NCI-H1930 (cell line): ENCODE data around the gene THSD1.
A peak's percentile ranks its signal among the peaks of the same experiment; 100 is the strongest.

Experiments
- DNase-seq, 2 experiments: peaks; one replicate each; lab custom pipeline; 2025; lab: John Stamatoyannopoulos, UW

The THSD1 gene, protein sequence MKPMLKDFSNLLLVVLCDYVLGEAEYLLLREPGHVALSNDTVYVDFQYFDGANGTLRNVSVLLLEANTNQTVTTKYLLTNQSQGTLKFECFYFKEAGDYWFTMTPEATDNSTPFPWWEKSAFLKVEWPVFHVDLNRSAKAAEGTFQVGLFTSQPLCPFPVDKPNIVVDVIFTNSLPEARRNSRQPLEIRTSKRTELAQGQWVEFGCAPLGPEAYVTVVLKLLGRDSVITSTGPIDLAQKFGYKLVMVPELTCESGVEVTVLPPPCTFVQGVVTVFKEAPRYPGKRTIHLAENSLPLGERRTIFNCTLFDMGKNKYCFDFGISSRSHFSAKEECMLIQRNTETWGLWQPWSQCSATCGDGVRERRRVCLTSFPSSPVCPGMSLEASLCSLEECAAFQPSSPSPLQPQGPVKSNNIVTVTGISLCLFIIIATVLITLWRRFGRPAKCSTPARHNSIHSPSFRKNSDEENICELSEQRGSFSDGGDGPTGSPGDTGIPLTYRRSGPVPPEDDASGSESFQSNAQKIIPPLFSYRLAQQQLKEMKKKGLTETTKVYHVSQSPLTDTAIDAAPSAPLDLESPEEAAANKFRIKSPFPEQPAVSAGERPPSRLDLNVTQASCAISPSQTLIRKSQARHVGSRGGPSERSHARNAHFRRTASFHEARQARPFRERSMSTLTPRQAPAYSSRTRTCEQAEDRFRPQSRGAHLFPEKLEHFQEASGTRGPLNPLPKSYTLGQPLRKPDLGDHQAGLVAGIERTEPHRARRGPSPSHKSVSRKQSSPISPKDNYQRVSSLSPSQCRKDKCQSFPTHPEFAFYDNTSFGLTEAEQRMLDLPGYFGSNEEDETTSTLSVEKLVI

GRCh38 chr13:52405767-52406494 lies at the start of gene THSD1:
Gene THSD1 (minus strand): TSS chr13:52406172. CDS start chr13:52402600, 3,572 bp downstream.
- DNase-seq: peak; percentile 20 to 26

GRCh38 chr13:52455677-52456041 lies 49.7 kb upstream of the THSD1 start:
- DNase-seq: peak; percentile 82 to 88

DNA sequence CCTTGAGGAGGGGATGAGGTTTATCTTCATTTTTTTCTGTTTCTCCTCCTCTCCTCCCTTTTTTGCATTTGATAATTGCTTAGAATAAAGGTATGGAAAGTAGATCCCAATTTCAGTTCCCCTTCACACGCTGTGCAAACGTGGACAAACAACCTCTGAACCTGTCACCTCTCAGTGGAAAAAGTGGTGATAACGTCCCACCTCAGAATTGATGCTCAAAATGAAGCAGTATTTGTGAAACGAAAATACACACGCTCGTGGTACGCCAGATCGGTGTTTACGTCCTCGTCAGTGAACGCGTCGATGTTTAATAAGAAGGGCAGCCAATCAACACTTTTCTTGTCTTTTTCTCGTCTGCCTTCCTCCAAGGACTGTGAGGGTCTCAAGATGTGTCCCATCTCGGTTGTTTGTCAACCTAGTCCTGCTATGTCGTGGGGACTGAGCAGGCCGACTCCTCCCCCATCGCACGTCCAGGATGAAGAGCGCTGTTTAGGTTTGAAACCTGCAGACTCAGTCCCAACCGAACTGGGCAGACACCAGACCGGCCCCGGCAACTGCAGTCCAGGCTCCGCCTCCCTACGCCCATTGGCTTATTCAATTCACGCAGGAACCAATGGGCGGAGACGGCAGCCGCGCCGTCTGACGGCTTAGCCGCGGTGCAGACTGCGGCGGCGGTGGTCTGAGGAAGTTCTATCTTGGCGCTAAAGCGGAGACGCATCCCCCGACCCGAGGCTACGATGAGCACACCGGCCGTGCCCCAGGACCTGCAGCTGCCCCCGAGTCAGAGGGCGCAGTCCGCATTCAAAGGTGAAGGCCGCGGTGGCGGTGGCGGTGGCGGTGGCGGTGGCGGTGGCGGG lies 49.1 kb upstream of the THSD1 start, which contains the start of gene CKAP2:
Gene CKAP2, plus strand, starts transcription at position 659 of the 857 bp plus-strand sequence. Its CDS starts 79 bp downstream, at position 738.
- peak; percentile 95 to 96 for DNase-seq

- no peak for DNase-seq
Observed at GRCh38 chr13:52454459-52454819, 48.5 kb upstream of the THSD1 start.

GRCh38 chr13:52452470-52452869 lies 46.5 kb upstream of the THSD1 start:
- DNase-seq: no peak

DNA sequence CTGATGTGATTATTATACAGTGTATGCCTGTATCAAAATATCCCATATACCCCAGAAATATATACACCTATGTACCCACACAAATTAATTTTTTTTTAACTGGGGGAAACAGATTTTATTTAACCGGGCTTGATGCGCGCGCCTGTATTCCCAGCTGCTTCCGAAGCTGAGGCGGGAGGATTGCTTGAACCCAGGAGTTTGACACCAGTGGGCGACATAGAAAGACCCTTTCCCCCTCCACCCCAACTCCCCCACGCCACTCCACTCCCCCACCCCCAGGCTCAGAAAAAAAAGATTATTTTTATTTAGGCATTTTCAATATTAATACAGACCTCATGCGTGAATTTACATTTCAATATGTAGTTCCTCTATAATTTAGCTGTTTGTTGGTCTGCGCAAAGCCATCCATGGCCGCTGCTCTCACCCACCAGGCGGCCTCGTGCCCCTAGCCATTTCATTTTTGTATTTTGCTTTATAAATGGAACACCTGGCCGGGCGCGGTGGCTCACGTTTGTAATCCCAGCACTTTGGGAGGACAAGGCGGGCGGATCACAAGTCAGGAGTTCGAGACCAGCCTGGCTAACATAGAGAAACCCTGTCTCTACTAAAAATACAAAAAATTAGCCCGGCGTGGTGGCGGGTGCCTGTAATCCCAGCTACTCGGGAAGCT lies 45.3 kb upstream of the THSD1 start:
- no peak for DNase-seq

DNA sequence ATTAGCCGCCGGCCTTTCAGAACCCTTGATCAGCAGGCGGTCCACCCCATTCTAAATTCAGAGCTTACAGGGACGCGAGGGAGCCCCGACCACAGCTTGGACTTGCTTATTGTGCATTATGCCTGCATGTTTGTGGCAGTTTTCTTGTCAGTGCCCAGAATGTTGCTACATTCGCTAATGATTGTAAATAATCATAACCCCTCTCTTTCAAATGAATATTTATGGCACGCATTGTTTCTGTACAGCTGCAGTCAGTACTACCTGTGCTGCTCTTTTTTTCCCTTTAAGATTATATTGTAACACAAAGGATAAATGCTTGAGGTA lies 44.8 kb upstream of the THSD1 start:
- DNase-seq: no peak

DNA sequence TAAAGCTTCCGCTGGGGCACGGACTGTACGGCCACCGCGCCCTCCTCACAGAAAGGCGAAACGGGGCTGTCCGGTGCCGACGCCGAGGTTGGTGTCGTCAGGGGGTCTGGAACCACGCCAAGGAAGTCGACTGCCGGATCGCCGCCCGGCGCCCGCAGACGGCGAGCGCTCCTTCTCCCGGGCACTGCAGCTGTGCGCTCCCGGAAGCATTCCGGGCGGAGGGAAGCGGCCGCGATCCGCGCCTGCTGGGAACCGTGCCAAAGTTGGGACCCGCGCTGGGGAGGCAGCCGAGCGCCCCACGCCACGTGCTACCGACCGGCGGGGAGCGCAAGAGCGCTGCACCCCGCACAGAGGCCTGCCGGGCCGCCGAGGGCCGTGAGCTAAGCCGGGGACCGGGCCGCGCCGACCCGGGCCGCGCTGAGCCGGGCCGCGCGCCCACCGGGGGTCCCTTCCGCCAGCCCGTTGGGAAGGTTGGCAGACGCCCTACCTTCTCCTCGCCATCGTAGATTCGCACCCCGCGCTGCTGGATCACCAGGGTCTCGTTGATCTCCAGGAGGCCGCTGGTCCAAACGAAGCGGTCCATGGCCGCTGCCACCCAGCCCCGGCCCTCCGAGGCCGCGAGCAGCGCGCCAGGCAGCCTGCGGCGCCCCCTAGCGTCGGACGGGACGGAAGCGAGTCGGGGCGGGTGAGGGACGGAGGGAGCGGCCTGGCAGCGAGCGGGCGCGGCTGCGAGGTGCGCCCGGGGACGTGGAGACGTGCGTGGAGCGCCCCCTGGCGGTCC lies 44.2 kb upstream of the THSD1 start, which contains the start of gene VPS36:
Gene VPS36, minus strand, starts transcription at position 623 of the 781 bp plus-strand sequence. Its CDS starts 40 bp downstream, at position 583.
- peak; percentile 92 to 98 for DNase-seq

DNA sequence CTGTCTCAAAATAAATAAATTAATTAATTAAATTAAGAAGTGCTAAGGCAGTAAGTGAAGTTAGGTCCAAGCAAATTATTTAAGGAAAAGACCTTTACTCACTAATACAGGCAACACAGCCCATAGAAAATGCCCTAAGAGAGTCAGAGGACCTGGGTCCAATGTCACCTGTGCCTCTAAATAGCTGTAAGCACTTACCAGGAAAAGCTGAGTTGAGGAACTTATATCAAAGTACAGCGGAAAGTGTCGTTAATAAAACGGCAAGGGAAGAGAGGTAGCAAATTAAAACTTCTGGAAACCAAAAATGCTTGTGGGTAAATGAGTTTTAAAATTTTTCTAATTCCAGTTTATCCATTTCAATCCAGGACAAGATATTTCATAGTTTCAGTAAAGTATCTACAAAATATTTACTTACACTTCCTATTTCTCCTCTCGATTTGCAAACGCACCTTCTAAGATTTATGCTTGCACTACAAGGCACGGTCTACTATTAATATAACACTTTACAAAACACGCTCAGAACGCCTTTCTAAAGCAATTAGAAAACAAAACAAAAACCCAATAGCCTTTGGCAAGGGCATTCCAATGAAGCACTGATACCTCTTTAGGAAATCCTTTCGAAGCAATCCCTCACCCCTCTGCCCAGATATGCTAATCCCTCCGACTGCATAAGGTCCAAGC lies 43.5 kb upstream of the THSD1 start:
- DNase-seq: no peak

- DNase-seq: no peak
Observed at GRCh38 chr13:52447815-52448552, 42.0 kb upstream of the THSD1 start.

DNA sequence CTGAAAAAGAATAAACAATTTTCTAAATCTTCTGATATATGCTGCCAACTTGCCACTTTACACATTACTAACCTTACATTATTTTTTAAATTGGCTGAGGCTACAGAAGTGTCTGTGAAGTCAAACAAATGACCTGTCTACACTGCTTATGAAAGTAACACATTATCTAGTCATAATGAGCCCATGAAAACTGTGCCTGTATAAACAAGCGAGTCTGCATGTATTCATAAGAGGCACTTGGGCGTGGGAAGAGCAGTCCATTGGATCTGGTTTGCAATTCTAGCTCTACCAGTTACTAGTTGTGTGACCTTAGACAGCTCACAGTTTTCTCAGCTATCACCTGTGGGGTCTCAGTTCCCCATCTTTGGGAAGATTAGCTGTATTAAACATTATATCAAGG lies 41.4 kb upstream of the THSD1 start:
- DNase-seq: no peak

DNA sequence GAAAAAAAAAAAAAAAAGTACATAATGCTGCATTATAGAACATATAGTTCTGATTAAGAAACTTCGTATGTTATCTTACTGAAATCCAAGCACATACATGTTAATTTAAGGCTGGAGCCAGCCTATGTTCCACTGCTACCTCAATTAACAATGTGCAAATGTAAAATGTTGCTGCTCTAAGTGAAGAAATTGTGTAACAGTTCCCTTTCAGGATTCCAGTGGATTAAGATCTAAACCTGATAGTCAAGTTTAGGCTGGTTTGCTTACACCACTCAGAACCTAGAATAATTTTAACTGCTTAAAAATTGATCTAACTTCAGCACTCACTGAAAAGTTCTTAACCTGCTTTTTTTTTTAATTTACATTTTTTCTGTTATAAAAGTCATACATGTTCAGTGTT lies 40.3 kb upstream of the THSD1 start:
- no peak for DNase-seq

DNA sequence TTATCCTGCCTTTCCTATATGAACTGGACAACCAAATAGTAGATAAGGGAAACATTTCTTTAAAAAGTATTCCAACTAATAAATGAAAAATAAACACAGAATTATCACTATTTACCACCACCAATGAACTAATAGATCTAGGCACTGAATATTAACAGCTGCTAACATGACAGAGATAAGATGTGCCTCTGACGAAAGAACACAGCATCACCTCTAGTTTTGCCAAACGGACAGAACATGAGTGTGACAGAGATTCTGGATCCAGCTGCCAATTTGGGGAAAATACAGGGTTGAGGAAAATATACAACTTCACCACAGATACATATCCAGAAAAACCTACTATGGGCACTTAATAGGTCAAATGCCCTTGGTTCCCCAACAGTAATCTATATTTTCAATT lies 26.5 kb upstream of the THSD1 start:
- no peak for DNase-seq

DNA sequence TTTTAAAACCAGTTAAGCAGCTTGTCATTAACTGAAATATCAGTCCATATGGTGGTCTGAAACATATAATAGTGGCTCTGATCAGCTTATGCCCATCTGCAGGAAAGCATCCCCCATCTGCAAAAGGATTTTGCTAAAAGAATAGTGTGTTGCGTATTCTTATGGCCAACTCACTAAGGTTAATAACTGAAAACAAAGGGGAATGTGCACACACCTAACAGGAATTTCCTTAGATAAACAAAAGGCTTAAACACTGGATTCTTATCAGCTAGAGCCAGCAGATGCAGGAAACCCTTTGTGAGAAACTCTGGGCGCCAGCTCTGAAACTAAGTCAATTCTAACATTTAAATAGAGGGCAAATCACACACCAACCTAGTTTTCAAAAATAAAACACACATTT lies 22.3 kb upstream of the THSD1 start:
- DNase-seq: no peak

DNA sequence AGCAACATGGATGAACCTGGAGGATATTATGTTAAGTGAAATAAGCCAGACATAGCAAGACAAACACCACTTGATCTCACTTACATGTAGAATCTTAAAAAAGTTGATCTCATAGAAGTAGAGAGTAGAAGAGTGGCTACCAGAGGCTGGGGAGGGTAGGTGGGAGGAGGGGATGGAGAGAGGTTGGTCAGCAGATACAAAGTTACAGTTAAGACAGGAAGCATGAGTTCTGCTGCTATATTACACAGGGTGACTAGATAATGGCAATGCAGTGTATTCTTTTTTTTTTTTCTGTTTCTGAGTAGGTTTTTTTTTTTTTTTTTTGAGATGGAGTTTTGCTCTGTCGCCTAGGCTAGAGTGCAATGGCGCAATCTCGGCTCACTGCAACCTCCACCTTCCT lies 15.2 kb upstream of the THSD1 start:
- no peak for DNase-seq

GRCh38 chr13:52419080-52419479 lies 13.1 kb upstream of the THSD1 start:
- DNase-seq: no peak

- DNase-seq: no peak
Observed at GRCh38 chr13:52414963-52415362, 9.0 kb upstream of the THSD1 start.

DNA sequence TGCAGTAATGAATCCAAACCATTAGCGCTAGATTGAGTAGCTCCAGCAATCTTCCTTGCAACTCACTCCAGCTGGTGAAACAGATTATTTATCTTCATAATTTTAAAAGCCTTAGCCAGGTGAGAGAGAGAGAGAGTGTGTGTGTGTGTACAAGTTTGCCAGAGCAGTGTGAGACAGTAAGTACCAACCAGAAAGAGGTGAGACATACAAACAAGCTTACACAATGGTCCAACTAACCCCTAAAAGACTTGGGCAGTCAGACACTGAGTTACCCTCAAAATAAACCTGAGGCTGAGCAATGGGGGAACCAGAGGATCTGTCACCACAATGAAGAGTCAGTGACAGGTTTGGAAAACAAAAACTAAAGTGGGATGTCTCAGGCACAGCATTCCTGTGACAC lies 8.1 kb upstream of the THSD1 start:
- DNase-seq: no peak

DNA sequence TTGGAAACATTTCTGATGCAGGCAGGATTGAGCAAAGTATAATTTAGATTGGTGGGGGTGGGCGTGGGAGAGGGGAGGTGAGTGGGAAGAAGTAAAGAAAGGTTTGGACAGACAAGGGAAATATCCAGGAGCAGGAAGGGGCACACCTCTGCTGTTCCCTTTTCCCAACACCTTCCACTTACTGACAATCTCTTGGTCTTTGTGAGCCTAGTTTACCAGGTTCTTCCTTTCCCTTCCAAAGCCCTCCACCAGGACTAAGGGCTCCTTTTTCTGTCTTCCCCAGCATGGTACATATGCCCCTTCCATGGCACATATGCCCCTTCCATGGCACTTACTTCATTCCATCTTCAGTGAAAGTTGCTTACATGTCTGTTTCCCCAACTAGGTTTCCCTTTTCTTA lies 6.2 kb upstream of the THSD1 start:
- no peak for DNase-seq
